Cardiac muscle cell (in vitro differentiated cells and primary cell): ENCODE results near the gene COL6A5. TPM values are rescaled to one million over a fixed set of nuclear protein-coding genes. Genes with fewer than 3 reads are reported as not detected.

Source experiments
- DNase-seq, 2 donors: peaks; one replicate each; pipeline versions ENCODE4 v3.0.0 to v3.0.0-alpha.2; 2010 to 2017; ENCODE audit warnings: low read depth in 1 of 2, low spot score in 1 of 2
- H3K27ac ChIP-seq: fragments of 200-600 bp; sonication (generic); 2 replicates; pipeline ENCODE4 v1.5.1; 2016
- H3K27me3 ChIP-seq: fragments of 200-600 bp; sonication (generic); 2 replicates; pipeline ENCODE4 v1.6.0; 2016; ENCODE audit warnings: control low read depth
- H3K36me3 ChIP-seq: fragments of 200-600 bp; sonication (generic); 2 replicates; pipeline ENCODE4 v1.5.1; 2016; ENCODE audit warnings: control low read depth
- H3K4me1 ChIP-seq: fragments of 200-600 bp; sonication (generic); 2 replicates; pipeline ENCODE4 v1.8.1; 2017; ENCODE audit warnings: low read depth, mild to moderate bottlenecking, mixed run types
- H3K4me3 ChIP-seq: fragments of 200-600 bp; sonication (generic); 2 replicates; pipeline ENCODE4 v1.5.1; 2016; ENCODE audit warnings: mild to moderate bottlenecking
- H3K9me3 ChIP-seq: fragments of 200-600 bp; sonication (generic); 2 replicates; pipeline ENCODE4 v1.5.1; 2017; ENCODE audit warnings: low read depth, mild to moderate bottlenecking, control low read depth
- CTCF ChIP-seq: IDR thresholded peaks from 2 replicates; pipeline ENCODE4 v1.5.1; 2012; ENCODE audit warnings: low read depth, mild to moderate bottlenecking, low read length
- polyA plus RNA-seq: library from polyadenylated mRNA; unstranded; fragments of >200 nt; fragmentation: Nextera tagmentation; extraction: Ambion mirVana; gene quantifications from 2 replicates; pipeline ENCODE4 v1.2.1, GENCODE V29; 2016
- total RNA-seq: library from RNA; depleted of rRNA; stranded (reverse); fragments of >200 nt; gene quantifications from 2 replicates; pipeline ENCODE4 v1.2.3, GENCODE V29; 2016

Gene COL6A5
- total and polyA plus RNA-seq, 2 experiments from 2014 or later: not detected

GRCh38 chr3:130488769-130489450, 143.4 kb downstream of the COL6A5 start:
- no peak overlapping the region for H3K4me3 ChIP-seq
- H3K27me3 ChIP-seq: peaks cover 17% of the 10 kb centered on the region
- no peaks in the 10 kb centered on the region for H3K36me3 ChIP-seq
- no peaks in the 10 kb centered on the region for H3K9me3 ChIP-seq
- TF ChIP-seq CTCF: no peak
- no peaks in the 10 kb centered on the region for H3K4me1 ChIP-seq
- H3K27ac ChIP-seq: no peak overlapping the region
- no peak for DNase-seq

- no peaks in the 10 kb centered on the region for H3K36me3 ChIP-seq
- DNase-seq: peak in 1 of 2 donors; percentile 19
- no peak overlapping the region for H3K4me3 ChIP-seq
- no peak overlapping the region for H3K27ac ChIP-seq
- H3K9me3 ChIP-seq: no peaks in the 10 kb centered on the region
- H3K27me3 ChIP-seq: peaks cover 15% of the 10 kb centered on the region
- no peaks in the 10 kb centered on the region for H3K4me1 ChIP-seq
- TF ChIP-seq CTCF: no peak
These were observed 144.8 kb downstream of the COL6A5 start for GRCh38 chr3:130490241-130490640.

- Histone ChIP-seq H3K27ac (no peak overlapping the region), H3K36me3 (no peaks in the 10 kb centered on the region), H3K27me3 (peaks cover 13% of the 10 kb centered on the region), H3K4me3 (no peak overlapping the region), H3K9me3 (no peaks in the 10 kb centered on the region), H3K4me1 (no peaks in the 10 kb centered on the region)
- TF ChIP-seq CTCF: no peak
- DNase-seq: no peak
These were observed 146.0 kb downstream of the COL6A5 start for GRCh38 chr3:130491431-130491830.

- no peak for DNase-seq
- no peak for TF ChIP-seq CTCF
- H3K4me1 ChIP-seq: no peaks in the 10 kb centered on the region
- no peaks in the 10 kb centered on the region for H3K9me3 ChIP-seq
- H3K4me3 ChIP-seq: no peak overlapping the region
- peaks cover 66% of the 10 kb centered on the region for H3K27me3 ChIP-seq
- no peak overlapping the region for H3K27ac ChIP-seq
- H3K36me3 ChIP-seq: no peaks in the 10 kb centered on the region
These were observed 159.2 kb downstream of the COL6A5 start for GRCh38 chr3:130504701-130505100.

- no peaks in the 10 kb centered on the region for H3K36me3 ChIP-seq
- H3K4me1 ChIP-seq: no peaks in the 10 kb centered on the region
- no peak overlapping the region for H3K4me3 ChIP-seq
- peak in 1 of 2 donors; percentile 5 for DNase-seq
- no peaks in the 10 kb centered on the region for H3K9me3 ChIP-seq
- H3K27me3 ChIP-seq: peaks cover 78% of the 10 kb centered on the region
- TF ChIP-seq CTCF: no peak
- no peak overlapping the region for H3K27ac ChIP-seq
These were observed 160.6 kb downstream of the COL6A5 start for GRCh38 chr3:130506031-130506430.
